Testis (tissue), 2 donors: Measurements from ENCODE around the gene EPHA7.

Experiments
- CTCF ChIP-seq, 3 experiments: fragments of 450-650 bp in 2 of 3; fragments of 200-600 bp in 1 of 3; sonication (generic) in 1 of 3; IDR thresholded peaks; one replicate each; pipeline ENCODE4 v1.5.1; 2016 to 2019; ENCODE audit warnings: antibody characterized with exemption in 3 of 3, mild to moderate bottlenecking in 2 of 3, moderate library complexity in 1 of 3
- POLR2A ChIP-seq: fragments of 450-650 bp; IDR thresholded peaks from one replicate; pipeline ENCODE4 v1.6.1; 2017; ENCODE audit warnings: antibody characterized with exemption, mild to moderate bottlenecking, moderate library complexity

GRCh38 chr6:93358435-93358834, 60.9 kb downstream of the EPHA7 start:
- no peak for TF ChIP-seq CTCF (IDR thresholded peaks at IDR 0.05)
- TF ChIP-seq POLR2A: no peak
